ENCODE data around the gene HADH.

DNA sequence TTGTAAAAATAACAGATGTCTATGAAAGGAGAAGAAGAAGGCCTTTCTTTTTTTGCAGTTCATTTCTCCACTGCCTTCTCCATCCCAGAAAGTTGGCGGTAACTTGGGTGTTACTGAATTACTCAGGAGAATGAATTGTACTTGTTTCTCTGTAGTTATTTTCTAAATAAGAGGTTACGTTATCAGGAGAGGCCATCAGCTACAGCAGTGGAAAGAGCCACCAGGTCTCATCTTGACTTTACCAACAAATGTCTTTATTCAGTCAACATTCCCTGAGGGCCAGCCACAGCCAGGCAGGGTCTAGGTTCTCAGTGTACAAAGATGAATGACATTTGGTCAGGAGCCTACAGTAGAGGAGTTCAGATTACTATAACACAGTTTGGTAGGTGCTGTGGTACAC lies 8.1 kb downstream of the HADH start:
- TF ChIP-seq EZH2phosphoT487 (IDR thresholded peaks at IDR 0.05; ENCODE audit: insufficient read depth, low read depth) (no peak), EZH2 (IDR thresholded peaks at IDR 0.05; ENCODE audit: insufficient read depth, poor library complexity, severe bottlenecking) (no peak)
